G401.6 (cell line): ENCODE data around the gene TPI1.
A peak's percentile ranks its signal among the peaks of the same experiment; 100 is the strongest.
"Not testable (repeated sequence)": the region's sequence is repeated elsewhere in the genome, so short reads cannot be mapped to it uniquely, and the experiment has no call there.

Source experiments
- FAIRE-seq: peaks from 2 replicates; lab custom pipeline; 2012; peaks lifted over from hg19 to GRCh38; lab: Jason Lieb, UNC

TPI1 gene

DNA sequence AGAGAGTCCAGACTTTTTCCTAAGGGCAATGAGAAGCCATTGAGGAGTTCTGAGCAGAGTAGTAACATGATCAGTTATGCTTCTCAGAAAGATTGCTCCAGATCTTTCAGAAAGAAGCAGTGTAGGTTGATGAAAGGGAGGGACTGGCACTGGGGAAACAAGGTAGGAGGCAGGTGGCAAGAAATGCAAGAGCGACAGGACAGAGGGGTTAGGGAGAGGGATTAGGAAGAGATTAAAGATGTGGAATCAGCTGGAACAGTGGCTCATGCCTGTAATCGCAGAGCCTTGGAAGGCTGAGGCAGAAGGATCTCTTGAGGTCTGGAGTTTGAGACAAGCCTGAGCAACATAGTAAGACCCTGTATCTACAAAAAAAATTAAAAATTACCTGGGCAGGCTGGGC lies 19.7 kb upstream of the TPI1 start:
- no peak for FAIRE-seq

DNA sequence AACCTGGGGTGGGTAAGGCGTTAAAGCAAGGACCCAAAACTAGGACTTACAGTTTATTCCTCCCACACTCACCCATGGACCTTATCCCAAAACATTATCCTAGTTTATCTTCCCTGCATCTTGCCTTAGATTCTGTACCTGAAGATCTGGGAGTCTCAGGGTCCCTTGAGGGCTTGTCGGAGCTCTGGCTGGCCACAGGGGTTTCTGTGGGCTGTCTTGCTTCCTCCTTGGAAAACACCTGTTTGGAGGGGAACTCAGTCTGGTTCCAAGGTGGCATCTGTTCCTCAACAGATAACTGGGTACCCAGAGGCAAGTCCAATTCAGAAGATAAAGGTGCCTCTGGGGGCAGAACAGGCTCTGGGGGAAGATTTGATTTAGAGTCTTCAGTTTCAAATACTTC lies 17.9 kb upstream of the TPI1 start:
- FAIRE-seq = no peak

DNA sequence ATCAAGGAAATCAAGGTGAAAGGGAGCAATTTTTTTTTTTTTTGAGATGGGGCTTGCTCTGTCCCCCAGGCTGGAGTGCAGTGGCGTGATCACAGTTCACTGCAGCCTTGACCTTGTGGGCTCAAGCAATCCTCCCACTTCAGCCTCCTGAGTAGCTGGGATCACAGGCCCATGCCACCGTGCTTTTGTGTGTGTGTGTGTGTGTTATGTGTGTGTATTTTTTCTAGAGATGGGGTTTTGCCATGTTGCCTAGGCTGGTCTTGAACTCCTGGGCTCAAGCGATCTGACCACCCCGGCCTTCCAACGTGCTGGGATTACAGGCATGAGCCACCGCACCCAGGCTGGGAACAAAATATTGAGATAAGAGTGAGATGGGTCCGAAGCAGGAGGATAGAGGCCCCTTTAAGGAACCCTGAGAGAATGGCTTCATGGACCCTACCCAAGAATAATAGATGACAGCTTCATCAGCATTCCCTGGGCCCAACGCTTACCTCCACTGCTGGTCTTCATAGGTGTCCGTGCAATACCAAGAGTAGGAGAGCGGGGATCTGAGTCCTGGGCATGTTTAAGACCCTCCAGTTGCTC lies 17.3 kb upstream of the TPI1 start:
- FAIRE-seq = no peak

DNA sequence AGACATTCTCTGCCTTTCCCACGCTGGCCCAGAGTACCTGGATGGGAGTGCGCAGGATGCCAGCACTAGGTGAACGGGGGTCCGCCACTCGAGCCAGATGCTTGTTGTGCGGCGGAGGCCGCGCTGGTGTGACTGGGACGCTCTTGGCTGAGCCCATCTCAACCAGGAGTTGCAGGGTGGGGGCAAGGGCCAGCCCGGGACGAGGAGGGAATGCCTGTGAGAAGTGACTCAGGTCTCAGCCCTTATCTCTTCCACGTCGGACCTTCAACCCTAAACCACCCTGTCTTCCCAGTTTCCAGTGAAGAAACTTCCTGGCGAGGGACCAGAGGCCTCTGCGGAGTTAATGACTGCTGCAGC lies 16.6 kb upstream of the TPI1 start:
- FAIRE-seq = no peak

DNA sequence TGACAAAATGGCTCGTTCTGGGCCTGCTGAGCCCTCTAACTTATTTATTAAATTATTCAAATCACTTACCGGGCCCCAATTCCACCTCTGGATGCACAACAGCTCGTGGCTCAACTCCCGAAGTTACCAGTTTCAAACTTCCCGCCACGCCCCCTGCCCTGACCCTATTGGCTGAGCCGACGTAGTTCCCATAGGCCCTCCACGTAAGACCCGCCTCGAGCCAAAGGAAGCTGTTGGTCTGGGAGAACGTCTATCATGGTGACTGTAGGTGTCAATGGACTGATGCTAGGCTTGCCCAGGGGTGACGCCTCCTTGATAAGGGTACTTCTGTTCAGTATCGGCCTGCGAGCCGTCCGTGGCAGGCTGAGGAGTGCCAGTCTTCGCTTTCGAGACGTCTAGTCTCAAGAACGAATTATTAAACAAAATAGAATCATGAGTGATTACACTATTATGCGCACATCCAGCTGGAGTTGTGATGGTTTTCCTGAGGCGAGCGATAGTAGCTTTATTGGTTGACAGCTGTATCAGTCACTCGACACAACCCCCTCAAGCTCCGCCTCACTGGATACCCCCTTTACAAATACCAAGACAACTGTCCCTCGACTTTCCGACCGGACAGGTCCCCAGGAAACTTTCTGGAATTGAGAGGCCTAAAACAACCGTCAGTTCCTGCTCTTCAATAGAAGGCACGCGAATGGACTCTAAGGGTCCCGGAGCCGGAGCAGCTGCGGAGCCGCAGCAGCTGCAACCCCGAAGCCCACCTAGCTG lies 16.0 kb upstream of the TPI1 start, which contains the start of gene CDCA3:
TSS of gene CDCA3 (minus strand) at position 134 of the 768 bp plus-strand sequence. CDS start 334 bp downstream, outside the sequence.
- FAIRE-seq = peak; percentile 97

DNA sequence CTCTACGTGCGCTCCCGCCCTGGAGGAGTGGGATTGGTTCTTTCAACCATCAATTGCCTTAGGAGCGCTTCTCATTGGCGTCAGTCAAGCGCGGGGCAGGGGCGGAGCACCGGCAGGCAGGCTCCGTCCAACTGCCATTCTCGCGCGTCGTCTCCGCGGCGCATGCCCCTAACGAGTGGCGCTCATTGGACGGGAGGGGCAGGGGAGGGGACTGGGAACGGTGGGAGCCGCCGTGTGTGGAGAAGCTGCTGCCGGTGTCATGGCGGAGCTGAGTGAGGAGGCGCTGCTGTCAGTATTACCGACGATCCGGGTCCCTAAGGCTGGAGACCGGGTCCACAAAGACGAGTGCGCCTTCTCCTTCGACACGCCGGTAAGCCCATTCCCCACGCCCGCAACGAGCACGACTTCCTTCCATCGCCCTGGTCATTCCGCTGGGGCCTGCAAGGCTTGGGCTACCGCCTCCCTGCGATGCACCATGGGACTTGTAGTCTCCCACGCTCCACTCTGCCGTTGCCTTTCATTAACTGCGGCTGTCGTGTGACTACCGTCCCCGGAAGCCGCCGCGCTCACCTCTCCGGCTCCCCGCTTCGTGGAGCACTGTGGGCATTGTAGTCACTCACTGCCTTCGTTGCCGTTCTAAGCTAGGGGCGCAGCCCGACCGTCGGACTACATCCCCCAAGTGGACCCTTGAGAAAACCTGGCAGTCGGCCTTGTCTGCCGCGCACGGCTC lies 15.2 kb upstream of the TPI1 start, which contains the start of gene USP5:
TSS of gene USP5 (plus strand) at position 230 of the 730 bp plus-strand sequence. CDS start at position 260, 30 bp downstream.
- FAIRE-seq = peak; percentile 96

DNA sequence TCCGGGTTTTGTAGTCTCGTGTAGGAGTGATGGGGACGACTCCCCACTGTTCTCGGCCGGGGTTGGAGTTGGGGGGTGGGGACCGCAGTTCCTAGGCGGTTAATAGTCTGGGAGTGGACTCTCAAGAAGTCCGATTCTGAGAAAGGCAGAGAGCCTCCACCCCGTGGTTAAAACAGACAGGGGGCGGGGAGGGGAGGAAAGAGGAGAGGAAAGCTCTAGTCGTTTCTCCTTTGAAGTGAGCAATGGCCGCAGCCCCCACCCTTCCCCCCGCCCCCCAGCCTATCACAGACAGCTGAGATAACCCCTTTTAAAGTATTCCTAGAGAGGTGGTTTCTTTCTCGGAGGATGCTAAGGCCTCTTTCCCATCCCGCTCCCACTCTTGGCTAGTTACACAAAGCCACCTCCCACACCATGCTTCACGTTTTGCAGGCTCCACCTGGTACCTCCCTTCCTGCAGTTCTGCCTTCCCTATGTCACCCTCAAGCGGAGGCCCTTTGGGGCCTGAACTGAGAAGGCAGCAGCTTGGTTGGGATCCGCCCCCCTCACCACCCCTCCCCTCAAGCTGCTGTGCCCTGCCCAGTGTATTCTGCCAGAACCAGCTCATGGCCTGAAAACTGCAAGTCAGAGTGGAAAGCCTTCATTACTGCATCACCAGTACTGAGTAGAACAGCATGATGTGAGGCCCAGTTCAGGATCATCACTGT lies 14.5 kb upstream of the TPI1 start:
- FAIRE-seq = no peak

DNA sequence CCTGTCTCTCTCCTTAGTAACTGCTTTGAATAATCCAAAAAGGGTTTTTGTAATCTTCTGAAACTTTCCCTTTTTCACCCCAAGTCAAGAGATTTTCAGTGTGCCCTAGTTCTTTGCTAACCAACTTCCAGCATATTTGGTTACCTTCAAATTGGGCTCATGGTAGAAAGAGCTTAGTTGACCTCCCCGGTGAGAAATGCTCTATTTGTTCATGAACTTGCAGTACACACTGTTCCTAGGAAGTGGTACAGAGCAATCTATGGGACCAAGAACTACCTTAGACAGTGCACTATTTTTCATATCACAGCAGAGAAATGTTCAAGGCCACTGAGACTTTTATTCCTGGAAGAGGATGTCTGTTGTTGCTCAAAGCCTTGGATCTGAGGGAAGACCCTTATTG lies 13.7 kb upstream of the TPI1 start:
- no peak for FAIRE-seq

DNA sequence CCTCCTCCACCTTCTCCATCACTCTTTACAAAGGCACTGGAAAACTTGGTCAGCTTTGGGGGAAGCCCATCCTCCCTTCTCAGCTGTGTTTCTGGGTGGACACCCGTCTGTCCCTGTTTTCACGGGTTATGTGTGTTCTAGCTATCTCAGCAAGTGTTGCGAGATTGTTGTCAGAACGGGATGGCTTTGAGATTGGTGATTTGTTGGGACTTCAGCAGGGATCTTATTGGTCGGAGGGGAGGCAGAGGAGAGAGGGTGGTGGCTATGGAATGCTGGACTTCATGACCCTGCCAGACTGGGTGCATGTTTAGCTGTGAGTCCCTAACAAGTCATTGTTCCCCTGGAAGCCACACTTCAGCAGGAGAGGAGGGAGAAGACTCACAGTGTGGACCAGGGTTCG lies 13.3 kb upstream of the TPI1 start:
- FAIRE-seq = no peak

DNA sequence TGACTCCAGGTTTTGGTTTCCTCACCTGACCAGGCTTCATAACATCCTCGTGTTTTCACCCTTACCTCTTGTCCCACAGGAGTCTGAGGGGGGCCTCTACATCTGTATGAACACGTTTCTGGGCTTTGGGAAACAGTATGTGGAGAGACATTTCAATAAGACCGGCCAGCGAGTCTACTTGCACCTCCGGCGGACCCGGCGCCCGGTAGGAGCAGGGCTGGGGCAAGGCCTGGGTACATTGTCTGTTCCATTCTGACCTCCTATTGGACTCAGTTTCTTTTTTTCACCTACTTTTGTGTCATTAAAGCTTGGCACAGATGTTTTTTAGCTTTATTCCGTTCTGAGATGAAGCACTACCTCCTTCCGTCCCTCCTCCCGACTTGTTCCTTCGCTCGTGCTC lies 12.0 kb upstream of the TPI1 start:
- FAIRE-seq = no peak

DNA sequence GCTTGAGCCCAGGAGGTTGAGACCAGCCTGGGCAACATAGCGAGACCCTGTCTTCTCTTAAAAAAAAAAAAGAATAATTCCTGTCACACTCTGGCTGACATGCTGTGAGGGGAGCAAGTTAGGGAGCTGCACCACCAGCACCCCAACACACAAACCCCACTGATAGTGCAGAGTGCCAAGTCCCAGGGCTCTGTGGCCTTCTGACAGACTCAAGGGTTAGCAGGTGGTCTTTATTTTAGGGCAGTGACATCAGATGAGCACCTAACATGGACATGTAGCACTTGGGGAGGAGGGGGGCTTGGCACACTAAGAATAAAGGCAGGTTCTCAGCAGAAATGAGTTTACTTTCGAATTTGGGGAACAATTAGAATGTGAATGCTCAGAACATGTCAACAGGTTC lies 8.5 kb upstream of the TPI1 start:
- FAIRE-seq = no peak

DNA sequence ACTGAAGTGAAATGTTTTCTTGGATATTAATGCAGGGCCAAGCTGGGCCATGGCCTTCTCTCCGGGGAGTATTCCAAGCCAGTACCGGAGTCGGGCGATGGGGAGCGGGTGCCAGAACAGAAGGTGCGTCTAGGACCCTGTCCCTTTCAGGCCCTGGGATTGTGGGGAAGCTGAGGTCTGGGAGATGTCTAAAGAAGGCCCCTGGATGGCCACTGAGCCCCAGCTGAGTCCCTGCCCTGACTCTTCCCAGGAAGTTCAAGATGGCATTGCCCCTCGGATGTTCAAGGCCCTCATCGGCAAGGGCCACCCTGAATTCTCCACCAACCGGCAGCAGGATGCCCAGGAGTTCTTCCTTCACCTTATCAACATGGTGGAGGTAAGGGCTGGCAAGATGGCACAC lies 7.2 kb upstream of the TPI1 start:
- FAIRE-seq = no peak

DNA sequence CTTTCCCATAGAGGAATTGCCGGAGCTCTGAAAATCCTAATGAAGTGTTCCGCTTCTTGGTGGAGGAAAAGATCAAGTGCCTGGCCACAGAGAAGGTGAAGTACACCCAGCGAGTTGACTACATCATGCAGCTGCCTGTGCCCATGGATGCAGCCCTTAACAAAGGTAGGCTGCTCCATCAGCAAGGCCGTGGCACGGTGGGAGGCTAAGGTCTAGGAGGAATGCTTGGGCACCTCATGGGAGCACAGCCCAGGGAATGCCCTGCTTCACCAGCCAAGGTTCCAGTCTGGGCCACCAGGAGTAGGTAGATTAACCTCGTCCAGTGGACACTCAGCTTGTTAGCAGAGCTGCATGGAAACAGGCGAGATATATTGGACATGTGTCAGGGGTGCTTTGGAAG lies 6.4 kb upstream of the TPI1 start:
- FAIRE-seq = no peak

DNA sequence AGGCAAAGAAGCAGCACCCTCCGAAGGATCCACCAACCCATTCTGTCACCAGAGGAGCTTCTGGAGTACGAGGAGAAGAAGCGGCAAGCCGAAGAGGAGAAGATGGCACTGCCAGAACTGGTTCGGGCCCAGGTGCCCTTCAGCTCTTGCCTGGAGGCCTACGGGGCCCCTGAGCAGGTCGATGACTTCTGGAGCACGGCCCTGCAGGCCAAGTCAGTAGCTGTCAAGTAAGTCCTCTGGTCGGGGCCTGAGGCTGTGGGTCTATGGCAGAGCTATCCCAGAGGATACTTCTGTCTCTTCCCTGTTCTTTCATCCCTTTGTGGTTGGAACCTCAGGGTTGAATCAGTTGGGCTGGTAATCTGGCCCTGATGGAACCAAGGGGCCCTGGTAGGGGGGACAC lies 5.9 kb upstream of the TPI1 start:
- FAIRE-seq = no peak

DNA sequence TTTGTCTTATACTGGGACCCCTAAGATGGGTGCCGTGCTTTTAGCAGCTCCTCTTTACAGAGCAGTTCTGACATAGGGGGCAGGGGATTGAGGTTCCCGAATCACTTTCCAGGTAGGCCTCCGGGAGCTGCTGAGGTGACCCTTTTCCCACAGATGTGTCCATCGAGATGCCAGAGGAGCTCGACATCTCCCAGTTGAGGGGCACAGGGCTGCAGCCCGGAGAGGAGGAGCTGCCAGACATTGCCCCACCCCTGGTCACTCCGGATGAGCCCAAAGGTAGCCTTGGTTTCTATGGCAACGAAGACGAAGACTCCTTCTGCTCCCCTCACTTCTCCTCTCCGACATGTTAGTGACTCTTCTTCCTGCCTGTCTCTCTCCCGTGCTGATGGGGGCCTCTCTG lies 4.3 kb upstream of the TPI1 start:
- FAIRE-seq = no peak

DNA sequence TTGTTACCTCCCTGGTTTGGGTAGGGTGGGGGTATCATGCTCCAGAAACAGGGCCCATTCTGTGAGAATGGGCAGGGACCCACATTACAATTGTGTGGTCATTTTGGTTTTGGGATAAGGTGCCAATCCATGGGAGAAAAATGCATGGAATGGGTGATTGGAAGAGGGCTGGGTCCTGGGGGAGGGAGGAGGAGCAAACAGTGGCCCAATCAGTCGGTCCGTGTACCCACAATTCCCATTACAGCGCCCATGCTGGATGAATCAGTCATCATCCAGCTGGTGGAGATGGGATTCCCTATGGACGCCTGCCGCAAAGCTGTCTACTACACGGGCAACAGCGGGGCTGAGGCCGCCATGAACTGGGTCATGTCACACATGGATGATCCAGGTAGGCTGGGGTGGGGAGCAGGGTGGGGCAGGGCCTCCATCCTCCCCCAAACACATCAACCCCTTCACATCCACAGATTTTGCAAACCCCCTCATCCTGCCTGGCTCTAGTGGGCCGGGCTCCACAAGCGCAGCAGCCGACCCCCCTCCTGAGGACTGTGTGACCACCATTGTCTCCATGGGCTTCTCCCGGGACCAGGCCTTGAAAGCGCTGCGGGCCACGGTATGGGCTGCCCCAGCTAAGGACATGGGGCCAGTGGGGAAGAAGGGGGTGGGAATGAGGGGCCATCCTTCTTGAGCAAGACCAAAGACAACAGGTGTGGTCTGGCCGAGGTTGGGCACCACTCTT lies 3.6 kb upstream of the TPI1 start:
- no peak for FAIRE-seq

DNA sequence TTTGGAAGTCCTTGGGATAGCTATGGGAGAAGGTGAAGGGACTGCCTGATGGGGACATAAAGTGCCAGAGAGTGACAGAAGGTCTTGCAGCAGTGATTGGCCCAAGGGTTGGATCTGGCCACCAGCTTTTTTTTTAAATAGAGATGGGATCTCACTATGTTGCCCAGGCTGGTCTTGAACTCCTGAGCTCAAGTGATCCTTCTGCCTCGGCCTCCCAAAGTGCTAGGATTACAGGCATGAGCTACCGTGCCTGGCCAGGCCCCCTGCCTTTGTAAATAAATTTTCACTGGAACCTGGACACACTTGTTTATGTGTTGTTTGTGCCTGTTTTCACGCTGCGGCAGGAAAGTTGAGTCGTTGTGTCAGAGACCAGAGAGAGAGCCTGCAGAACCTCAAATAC lies 2.0 kb upstream of the TPI1 start:
- FAIRE-seq = not testable (repeated sequence)

DNA sequence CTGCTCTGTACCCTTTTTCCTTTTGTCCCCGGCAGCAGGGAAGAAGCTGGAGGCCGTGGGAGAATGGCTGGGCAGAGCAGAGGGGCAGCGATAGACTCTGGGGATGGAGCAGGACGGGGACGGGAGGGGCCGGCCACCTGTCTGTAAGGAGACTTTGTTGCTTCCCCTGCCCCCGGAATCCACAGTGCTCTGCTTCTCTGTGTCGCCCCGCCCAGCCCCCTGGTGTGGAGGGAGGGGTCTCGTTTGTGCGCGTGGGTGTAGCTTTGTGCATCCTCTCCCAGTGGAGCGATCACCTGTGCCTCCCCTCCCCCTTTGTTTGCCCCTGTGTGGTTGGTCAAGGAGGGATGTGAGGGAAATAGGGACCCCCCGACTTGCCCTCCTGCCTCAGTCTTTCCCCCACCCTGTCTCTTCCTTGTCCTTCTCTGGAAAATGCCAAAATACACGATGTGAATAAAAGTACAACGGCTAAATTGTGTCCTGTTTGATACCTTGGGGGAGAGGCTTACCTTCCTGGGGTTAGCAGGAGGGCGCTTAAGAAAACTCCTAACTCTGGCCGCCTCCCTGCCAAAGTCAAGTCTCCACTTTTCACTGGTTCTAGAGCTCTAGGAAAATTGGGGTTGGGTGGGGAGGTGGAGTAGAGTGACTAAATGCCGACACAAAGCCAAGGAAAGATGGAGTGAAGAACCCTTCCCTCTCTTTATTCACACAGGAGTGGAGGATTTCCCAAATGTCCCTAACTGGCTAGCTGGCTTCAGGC lies 990 bp upstream of the TPI1 start:
- no peak for FAIRE-seq

DNA sequence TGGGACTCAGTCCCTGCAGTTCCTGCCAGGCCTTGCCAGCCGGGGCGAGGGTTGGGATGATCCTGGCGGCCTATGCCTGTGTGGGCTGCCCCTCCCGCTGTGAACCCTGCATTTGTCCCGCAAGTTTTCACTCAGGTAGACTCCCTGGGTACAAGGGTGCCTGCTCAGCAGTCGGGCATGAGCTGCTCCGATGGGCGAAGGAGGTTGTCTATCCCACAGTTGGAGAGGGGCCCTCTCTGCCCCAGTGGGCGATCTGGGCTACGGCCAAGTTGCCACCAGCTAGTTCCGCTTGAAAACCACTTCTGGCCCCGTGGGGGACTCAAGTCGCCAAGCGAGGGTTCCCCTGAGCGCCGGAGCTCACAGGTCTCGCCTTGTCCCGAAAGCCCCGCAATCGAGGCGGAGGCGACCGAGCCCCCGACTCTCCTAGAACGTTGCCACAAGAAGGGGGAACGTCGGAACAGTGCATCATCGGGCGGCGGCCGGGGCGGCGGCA lies 365 bp upstream of the TPI1 start:
- no peak for FAIRE-seq

DNA sequence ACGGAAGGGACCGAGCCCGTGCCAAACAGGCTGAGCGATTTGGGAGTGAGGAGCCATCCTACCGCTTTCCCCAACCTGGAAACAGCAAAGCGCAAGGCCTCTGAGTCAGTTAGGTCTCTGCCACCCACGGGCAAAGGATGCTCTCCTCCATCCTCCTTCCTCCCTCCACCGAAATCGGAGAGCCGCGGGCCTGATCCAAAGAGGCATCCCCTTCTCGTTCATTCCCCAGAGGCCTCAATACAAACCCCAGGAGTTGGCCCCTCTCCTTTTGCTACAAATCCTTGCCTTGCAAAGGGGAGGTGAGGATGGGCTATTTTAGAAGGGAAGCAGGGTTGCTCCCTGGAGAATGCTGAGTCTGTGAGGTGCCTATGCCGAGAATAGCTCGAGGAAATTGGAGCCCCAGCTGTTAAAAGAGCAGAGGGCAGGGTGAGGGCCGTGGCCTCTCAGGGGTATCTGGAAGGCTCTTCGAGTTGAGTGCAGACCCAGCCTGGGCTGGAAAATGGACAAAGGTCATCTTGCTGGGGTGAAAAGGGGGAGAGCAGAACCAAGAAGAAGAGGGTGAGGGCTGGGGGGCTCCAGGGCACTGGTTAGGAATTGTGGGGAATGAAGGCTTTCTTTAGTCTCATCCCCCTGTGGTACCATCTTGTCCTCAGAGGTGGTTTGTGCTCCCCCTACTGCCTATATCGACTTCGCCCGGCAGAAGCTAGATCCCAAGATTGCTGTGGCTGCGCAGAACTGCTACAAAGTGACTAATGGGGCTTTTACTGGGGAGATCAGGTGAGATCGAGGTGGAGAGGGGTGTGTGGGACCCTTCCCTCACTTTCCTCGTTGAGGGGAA lies 1.1 kb downstream of the TPI1 start:
- no peak for FAIRE-seq
